HepG2 (cell line): ENCODE results near the gene QDPR. TPM values are rescaled to one million over a fixed set of nuclear protein-coding genes. Genes with fewer than 3 reads are reported as not detected.

Experiments used
- AGO1 ChIP-seq: fragments of 200-400 bp; formaldehyde crosslinking; IDR thresholded peaks from 2 replicates; pipeline ENCODE4 v1.6.1; 2017; ENCODE audit warnings: mild to moderate bottlenecking, low read depth, low read length, moderate library complexity; ENCODE audit not compliant: poor library complexity, severe bottlenecking
- ARNTL ChIP-seq: sonication (generic); formaldehyde crosslinking; IDR thresholded peaks from 2 replicates; pipeline ENCODE4 v1.4.0; 2020; ENCODE audit warnings: mild to moderate bottlenecking, missing genetic modification reagents
- DBP ChIP-seq: sonication (generic); formaldehyde crosslinking; IDR thresholded peaks from 2 replicates; pipeline ENCODE4 v1.4.0; 2020; ENCODE audit warnings: missing genetic modification reagents; ENCODE audit errors: not compliant biosample characterization
- FOSL1 ChIP-seq: sonication (generic); formaldehyde crosslinking; IDR thresholded peaks from 2 replicates; pipeline ENCODE4 v1.9.0; 2021; ENCODE audit warnings: missing genetic modification reagents, borderline replicate concordance
- KDM3A ChIP-seq: IDR thresholded peaks from 2 replicates; pipeline ENCODE4 v1.6.1; 2018; ENCODE audit warnings: low read depth, missing compliant biosample characterization
- MEF2D ChIP-seq: sonication (generic); formaldehyde crosslinking; IDR thresholded peaks from 2 replicates; pipeline ENCODE4 v1.5.1; 2020; ENCODE audit warnings: mild to moderate bottlenecking, missing genetic modification reagents
- NCOA2 ChIP-seq: sonication (generic); formaldehyde crosslinking; IDR thresholded peaks from 2 replicates; pipeline ENCODE4 v1.8.0; 2022; ENCODE audit warnings: inconsistent platforms
- NKX3-1 ChIP-seq: sonication (generic); formaldehyde crosslinking; IDR thresholded peaks from 2 replicates; pipeline ENCODE4 v1.5.0; 2020; ENCODE audit warnings: missing genetic modification reagents
- PTBP1 ChIP-seq: fragments of 200-400 bp; formaldehyde crosslinking; IDR thresholded peaks from 2 replicates; pipeline ENCODE4 v1.6.1; 2018; ENCODE audit warnings: low read length, low read depth; ENCODE audit not compliant: poor library complexity, severe bottlenecking
- RERE ChIP-seq: IDR thresholded peaks from 2 replicates; pipeline ENCODE4 v1.6.1; 2016; ENCODE audit warnings: low read depth, missing genetic modification reagents, missing compliant biosample characterization
- SIN3A ChIP-seq: IDR thresholded peaks from 2 replicates; pipeline ENCODE4 v1.6.1; 2011; ENCODE audit warnings: low read depth, mild to moderate bottlenecking, control low read depth, low read length, borderline replicate concordance
- TRIM24 ChIP-seq: sonication (generic); formaldehyde crosslinking; IDR thresholded peaks from 2 replicates; pipeline ENCODE4 v1.8.0; 2022; ENCODE audit warnings: mild to moderate bottlenecking, missing genetic modification reagents
- UBTF ChIP-seq: sonication (generic); formaldehyde crosslinking; IDR thresholded peaks from 2 replicates; pipeline ENCODE4 v1.4.0; 2020; ENCODE audit warnings: mild to moderate bottlenecking, missing genetic modification reagents
- YEATS4 ChIP-seq: sonication (generic); formaldehyde crosslinking; IDR thresholded peaks from 2 replicates; pipeline ENCODE4 v1.4.0; 2020; ENCODE audit warnings: missing genetic modification reagents, borderline replicate concordance
- ZNF33B ChIP-seq: sonication (generic); formaldehyde crosslinking; IDR thresholded peaks from 2 replicates; pipeline ENCODE4 v1.5.1; 2020; ENCODE audit warnings: mild to moderate bottlenecking, missing genetic modification reagents
- ZNF441 ChIP-seq: sonication (generic); formaldehyde crosslinking; IDR thresholded peaks from 2 replicates; pipeline ENCODE4 v1.7.0; 2021; ENCODE audit warnings: missing genetic modification reagents, borderline replicate concordance
- polyA plus RNA-seq, 8 experiments: library from polyadenylated mRNA; depleted of rRNA in 3 of 8; stranded (reverse) in 7 of 8; unstranded in 1 of 8; fragments of >200 nt; fragmentation: Illumina TruSeq in 4 of 8; extraction: Trizol in 4 of 8; gene quantifications; 2 replicates each; pipeline versions ENCODE4 v1.2.1 to v1.2.3, GENCODE V29; 2011 to 2016; ENCODE audit warnings: low read depth in 4 of 8, missing spikeins in 1 of 8, mixed read lengths in 1 of 8; ENCODE audit not compliant: insufficient read depth in 1 of 8
- total RNA-seq, 5 experiments: library from RNA; depleted of rRNA; stranded (reverse); fragments of >200 nt; fragmentation: Illumina TruSeq; extraction: Trizol; gene quantifications; 2 replicates each; pipeline ENCODE4 v1.2.3, GENCODE V29; 2016; ENCODE audit warnings: low read depth in 1 of 5
- TF ChIP-seq, protein P1 (sequence below): sonication (generic); formaldehyde crosslinking; IDR thresholded peaks from 2 replicates; pipeline ENCODE4 v1.5.1; 2020; ENCODE audit warnings: missing genetic modification reagents, mild to moderate bottlenecking, borderline replicate concordance

QDPR gene
- total and polyA plus RNA-seq, 2 of the 13 experiments (the other 11 are each of a cell fraction or from before 2014, with no cell fraction given): 9.9 to 95.5 TPM

DNA sequence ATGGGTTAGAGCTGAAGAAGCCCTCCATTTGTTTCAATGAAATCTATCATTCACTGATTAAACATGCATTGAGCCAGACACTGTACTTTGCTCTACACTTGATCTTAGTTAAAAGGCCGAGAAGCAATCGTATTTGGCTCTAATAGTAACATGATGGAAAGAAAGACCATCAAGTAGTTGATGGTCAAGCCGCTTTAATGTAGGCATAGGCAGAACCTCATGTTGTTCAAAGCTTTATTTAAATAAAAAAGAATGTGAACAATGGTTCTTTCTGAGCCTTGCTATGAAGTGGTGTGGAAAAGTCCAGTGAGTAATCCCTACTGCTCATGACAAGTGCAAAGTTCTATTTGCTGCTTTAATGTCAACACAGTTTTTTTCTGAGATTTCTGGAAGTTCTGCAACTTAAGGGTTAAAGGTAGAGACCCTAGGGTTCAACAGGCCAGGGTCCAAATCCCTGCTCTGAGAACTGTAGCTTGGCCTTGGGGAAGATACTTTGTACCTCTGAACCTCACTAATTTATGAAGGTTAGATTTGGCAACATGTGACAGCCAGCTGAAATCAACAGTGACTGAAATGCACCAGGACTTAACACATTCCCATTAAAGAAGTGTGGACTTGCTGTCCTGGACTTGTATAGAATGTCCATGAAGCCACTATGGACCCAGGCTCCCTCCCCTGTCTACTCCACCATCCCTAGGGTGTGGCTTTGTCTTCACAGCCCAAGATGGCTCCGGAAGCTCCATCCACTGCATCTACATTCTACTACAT, 47.2 kb upstream of the QDPR start (continued):
- TF ChIP-seq RERE (CRISPR knock-in tag): peak; percentile 73; the same call in 1 of the 2 replicates
- TF ChIP-seq NKX3-1 (CRISPR knock-in tag): 0 out of 2 replicates have a peak, but pooled peaks have one; percentile 71
- TF ChIP-seq PTBP1: no peak
- peak; percentile 57; the same call in 1 of the 2 replicates for TF ChIP-seq KDM3A
- peak; percentile 77; the same call in 1 of the 2 replicates for TF ChIP-seq FOSL1
- TF ChIP-seq ARNTL (CRISPR knock-in tag): peak; percentile 84
- TF ChIP-seq TRIM24: peak; percentile 88
- no peak for TF ChIP-seq ZNF33B (CRISPR knock-in tag)
- no peak; the same call in 1 of the 2 replicates for TF ChIP-seq ZNF441 (CRISPR knock-in tag)
- TF ChIP-seq YEATS4 (CRISPR knock-in tag): peak; percentile 84; the same call in 1 of the 2 replicates
- TF ChIP-seq, protein P1, sequence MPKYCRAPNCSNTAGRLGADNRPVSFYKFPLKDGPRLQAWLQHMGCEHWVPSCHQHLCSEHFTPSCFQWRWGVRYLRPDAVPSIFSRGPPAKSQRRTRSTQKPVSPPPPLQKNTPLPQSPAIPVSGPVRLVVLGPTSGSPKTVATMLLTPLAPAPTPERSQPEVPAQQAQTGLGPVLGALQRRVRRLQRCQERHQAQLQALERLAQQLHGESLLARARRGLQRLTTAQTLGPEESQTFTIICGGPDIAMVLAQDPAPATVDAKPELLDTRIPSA (CRISPR knock-in tag): no peak
- TF ChIP-seq MEF2D (CRISPR knock-in tag): peak; percentile 91
- peak; percentile 98 for TF ChIP-seq NCOA2
- peak; percentile 32; the same call in 1 of the 2 replicates for TF ChIP-seq UBTF (CRISPR knock-in tag)
- TF ChIP-seq DBP (CRISPR knock-in tag): peak; percentile 69
- no peak; the same call in 1 of the 2 replicates for TF ChIP-seq SIN3A
- TF ChIP-seq AGO1: no peak
